AG20443 (cell line): ENCODE data around the gene PLCG2.
A peak's percentile ranks its signal among the peaks of the same experiment; 100 is the strongest.
"Not testable (repeated sequence)": the region's sequence is repeated elsewhere in the genome, so short reads cannot be mapped to it uniquely, and the experiment has no call there.

Source experiments
- DNase-seq: peaks from one replicate; pipeline ENCODE4 v3.0.0; 2012; ENCODE audit warnings: low spot score, mixed read lengths

Gene PLCG2

DNA sequence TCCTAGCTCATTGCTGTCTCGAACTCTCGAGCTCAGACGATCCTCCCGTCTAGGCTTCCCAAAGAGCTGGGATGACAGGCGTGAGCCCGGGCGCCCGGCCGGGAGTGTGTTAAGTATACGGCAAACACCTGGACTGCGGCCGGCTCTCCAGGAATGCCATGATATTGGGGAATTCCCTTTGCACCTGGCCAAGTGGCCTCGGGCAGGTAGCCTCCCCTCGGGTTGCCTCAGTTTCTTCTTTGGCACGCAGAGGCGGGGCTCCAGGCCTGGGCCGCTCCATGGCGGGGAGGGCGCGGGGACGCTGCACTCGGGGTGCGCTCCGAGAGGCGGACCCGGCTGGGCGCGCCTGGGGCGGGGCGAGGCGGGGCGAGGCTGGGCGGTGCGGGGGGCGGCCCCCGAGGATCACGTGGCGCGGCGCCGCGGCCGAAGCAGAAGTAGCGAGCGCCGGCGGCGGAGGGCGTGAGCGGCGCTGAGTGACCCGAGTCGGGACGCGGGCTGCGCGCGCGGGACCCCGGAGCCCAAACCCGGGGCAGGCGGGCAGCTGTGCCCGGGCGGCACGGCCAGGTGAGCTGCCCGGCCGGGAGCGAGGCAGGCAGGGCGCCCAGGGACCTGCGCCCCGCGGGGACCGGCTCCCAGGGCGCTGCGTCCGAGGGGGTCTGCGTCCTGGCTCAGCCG lies at the start of gene PLCG2:
Gene PLCG2, plus strand, starts transcription at position 431 of the 675 bp plus-strand sequence. CDS start 6,699 bp downstream, outside the sequence.
- peak; percentile 85 for DNase-seq

- DNase-seq: no peak
Observed at GRCh38 chr16:81729451-81729850, 49.6 kb upstream of the PLCG2 start.

DNA sequence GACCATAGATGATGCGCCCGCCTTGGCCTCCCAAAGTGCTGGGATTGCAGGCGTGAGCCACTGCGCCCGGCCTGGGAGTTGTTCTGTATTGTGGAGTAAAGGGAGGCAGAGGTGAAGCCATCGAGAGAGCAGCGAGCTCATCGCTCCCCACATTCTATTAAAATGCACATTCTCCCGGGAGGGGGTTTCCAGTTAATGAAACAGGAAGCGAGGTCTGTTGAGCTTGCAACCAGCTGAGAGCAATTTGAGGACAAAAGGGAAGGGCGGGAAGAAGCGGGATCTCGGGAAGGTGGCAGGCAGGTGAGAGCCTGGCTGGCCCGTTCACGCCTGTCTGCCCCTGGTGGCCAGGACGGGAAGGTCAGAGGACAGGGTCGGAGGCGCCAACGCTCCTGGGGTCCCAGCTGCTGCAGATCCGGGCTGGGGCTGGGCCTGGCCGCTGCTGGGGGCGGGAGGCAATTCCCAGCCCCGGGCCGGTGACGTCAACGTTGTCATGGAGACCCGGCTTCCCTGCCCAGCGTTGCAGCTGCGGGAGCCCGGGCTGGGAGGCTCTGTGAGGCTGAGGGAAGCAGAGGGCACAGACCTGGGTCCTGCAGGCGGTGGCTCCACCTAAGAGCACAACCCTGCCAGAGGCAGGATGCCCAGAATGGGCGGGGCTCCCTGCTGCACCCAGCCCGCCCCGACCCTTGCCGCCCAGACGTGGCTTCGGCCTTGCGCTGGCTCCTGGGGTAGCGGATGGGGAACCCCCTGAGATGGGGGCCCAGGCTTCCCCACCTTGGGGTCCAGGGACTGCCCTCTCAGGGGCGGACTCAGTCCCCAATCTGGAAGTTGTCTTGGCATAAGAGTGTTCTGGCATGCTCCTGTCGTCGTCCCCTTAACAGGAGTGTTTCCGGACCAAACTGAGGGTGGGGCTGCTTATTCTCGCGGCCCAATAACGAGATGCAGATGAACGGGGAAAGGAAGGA lies 48.7 kb upstream of the PLCG2 start:
- DNase-seq: peak; percentile 94

DNA sequence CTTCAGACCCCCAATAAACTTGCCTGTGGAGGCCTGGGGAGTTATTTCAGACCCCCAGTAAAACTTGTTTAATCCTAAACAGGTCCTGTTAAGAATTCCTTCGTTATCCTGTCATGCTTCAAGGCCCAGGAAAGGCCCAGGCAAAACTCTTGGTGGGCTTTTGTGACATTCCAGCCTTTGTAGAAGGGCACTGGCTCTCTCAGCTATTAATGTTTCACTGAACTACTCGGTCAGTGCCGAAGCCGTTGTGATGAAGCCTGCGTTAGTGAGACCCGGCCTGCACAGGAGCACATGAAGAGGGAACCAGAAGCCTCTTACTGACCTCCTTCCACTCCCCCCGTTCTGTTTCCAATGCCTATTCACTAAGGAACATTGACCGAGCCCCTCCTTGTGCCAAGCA lies 47.4 kb upstream of the PLCG2 start:
- no peak for DNase-seq

DNA sequence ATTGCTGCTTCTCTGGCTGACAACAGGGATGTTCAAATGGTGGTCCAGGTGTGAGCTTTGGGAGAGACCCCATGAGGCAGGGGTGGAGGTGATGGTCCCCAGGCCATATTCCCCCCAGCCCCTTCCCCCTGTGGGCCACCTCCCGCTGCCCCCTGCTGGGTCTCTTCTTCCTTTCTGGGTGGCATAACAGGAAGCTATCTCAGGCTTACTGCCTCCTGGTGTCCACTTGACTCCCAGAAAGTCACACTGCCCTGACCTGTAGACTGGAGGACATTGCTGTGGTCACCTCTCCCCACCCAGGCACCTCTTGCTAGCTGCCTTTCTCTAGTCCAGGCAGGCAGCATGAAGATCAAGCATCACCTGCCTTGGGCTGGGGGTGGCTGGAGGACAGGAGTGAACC lies 46.4 kb upstream of the PLCG2 start:
- no peak for DNase-seq

GRCh38 chr16:81733295-81733694 lies 45.8 kb upstream of the PLCG2 start:
- no peak for DNase-seq

- DNase-seq: no peak
Observed at GRCh38 chr16:81734632-81735434, 44.3 kb upstream of the PLCG2 start.

- peak; percentile 87 for DNase-seq
Observed at GRCh38 chr16:81737885-81738536, 41.1 kb upstream of the PLCG2 start.

DNA sequence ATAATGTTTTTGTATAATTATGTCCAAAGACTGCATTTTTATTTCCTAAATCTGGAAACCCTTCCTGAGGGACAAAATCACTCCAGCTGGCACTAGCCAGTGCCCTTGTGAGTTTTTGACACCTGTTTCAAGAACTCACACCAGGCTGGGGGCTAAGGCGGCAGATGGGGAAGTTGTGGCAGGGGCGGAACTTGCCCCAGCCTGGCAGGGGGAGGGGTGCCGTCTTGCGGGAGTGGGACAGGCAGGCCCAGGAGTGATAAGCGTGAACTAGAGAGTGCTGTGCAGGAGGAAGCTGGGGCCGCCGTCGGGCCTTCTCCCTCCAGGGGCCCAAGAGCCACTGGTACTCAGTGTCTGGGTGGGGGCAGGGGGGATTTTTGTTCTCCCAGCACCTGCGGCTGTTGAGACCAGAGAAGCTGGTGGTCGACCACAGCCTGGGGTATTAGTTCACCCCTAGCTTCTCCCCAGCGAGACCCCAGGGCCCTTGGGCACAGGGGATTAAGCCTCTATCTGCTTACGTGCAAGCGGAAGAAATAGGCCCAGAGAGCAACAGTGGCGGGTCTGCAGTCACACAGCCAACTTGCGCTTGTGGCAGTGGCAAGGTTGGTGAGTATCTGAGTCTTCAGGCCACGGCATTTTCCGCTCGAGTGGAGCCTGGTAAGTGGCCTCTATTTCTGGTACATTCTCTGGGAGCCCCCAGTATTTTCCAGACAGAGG lies 40.2 kb upstream of the PLCG2 start:
- no peak for DNase-seq

DNA sequence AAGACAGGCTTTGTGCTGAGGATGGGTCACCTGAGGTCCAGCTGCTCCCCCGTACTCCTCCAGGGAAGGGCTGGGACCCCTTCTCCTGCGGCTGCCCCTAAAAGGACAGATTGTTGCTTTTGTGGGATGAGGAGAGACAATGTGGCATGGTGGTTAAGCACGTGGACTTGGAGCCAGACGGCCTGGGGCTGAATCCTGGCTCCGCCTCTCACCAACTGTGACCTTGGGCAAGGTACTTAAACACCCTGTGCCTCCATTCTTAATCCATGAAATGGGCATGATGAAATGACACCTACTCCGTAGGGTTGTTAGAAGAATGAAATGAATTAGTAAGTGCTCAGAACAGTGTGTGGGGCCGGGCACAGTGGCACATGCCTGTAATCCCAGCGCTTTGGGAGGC lies 39.6 kb upstream of the PLCG2 start:
- no peak for DNase-seq

GRCh38 chr16:81740169-81740568 lies 38.9 kb upstream of the PLCG2 start:
- DNase-seq: no peak

DNA sequence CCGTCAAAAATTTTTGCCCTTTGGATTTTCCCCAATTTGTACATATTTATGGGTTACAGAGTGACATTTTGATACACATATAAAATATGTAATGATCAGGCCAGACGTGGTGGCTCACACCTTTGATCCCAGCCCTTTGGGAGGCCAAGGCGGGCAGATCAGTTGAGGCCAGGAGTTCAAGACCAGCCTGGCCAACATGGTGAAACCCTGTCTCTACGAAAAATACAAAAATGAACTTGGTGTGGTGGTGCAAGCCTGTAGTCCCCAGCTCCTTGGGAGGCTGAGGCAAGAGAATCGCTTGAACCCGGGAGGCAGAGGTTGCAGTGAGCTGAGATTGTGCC lies 37.7 kb upstream of the PLCG2 start:
- DNase-seq: not testable (repeated sequence)

GRCh38 chr16:81744385-81744784 lies 34.7 kb upstream of the PLCG2 start:
- DNase-seq: no peak

DNA sequence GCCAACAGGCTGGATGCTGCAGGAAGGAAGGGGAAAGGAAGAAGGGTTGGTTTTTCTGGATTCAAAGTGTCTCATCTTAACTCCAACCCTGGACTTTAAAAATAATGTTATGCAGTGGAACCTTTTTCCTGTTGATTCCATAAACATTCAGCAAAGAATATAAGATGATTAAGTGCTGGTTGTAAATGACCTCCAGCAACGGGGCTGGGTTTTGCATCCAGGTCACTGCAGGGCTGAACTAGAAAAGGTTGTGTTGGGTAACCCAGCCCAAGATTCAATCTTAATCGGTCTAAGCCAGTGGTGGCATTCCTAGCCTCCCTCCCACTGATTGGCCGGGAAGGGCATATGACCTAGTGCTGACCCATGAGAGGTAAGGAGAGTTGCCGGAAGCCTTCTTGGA lies 34.2 kb upstream of the PLCG2 start:
- DNase-seq: no peak

DNA sequence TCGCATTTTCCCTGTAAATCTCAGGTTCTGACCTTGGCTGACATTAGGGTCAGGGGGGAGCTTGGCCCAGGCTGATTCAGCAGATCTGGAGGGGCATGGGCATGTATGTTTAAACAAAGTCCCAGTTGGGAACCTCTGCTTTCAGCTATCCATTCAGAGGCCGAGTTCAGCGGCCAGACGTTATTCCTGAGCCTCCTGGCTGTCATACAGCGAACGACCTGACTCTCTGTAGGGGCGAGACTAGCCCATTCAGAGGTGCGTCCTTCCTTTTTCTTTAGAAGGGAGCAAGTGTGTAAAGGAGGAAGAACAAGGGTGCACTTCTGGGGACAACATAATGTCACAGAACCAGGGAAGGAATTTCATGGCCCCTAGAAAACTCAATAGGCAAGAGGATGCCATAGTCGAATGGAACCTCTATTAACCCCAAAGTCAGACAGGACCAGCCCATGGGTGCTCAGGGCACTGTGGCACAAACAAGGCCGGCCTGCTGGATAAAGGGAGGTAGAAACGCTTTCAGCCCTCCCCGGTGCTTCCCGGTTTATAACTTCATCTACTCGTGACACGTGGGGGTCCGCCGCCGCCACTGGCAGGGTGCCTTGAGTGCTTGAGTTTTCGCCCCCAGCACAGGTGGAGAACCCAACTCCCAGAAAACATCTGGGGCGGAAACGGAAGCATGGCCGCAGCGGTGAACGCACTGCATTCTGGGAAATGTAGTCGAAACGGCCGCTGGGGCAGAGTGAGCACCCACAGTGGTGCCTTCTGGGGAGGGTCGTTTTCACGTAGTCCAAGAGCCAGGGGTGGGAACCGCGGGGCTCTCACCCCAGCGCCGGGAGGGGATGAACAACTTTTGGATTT lies 33.2 kb upstream of the PLCG2 start:
- DNase-seq: peak; percentile 90

- DNase-seq: no peak
Observed at GRCh38 chr16:81746566-81746965, 32.5 kb upstream of the PLCG2 start.

GRCh38 chr16:81748476-81749198 lies 30.5 kb upstream of the PLCG2 start:
- DNase-seq: no peak

GRCh38 chr16:81752225-81752875 lies 26.7 kb upstream of the PLCG2 start:
- peak; percentile 50 for DNase-seq

- no peak for DNase-seq
Observed at GRCh38 chr16:81752876-81753227, 26.2 kb upstream of the PLCG2 start.
